ENCODE results near the gene HBE1.

HBE1 gene

DNA sequence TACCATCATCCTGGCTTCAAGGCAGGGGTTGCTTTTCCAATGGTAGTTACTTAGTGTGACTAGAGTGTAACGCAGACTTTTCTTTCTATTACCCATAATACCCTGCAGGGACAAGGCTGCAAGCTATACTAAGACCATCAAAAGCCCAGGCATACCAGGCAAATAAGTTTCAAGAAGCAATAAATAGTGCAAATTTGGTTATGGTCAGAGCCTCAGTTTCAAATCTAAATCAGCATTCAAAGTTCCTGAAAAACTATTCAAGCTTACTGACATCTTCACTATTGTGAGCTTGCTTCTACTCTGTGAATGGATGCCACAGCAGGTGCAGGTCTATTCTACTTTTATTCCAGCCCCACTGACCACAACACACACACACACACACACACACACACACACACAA lies 40.4 kb downstream of the HBE1 start:
- in situ Hi-C loops (cut with HindIII; ENCODE audit: low sequenced_read_pairs): no loop called here
- TF ChIP-seq, protein P1, sequence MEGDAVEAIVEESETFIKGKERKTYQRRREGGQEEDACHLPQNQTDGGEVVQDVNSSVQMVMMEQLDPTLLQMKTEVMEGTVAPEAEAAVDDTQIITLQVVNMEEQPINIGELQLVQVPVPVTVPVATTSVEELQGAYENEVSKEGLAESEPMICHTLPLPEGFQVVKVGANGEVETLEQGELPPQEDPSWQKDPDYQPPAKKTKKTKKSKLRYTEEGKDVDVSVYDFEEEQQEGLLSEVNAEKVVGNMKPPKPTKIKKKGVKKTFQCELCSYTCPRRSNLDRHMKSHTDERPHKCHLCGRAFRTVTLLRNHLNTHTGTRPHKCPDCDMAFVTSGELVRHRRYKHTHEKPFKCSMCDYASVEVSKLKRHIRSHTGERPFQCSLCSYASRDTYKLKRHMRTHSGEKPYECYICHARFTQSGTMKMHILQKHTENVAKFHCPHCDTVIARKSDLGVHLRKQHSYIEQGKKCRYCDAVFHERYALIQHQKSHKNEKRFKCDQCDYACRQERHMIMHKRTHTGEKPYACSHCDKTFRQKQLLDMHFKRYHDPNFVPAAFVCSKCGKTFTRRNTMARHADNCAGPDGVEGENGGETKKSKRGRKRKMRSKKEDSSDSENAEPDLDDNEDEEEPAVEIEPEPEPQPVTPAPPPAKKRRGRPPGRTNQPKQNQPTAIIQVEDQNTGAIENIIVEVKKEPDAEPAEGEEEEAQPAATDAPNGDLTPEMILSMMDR (IDR thresholded peaks at IDR 0.05; ENCODE audit: low read depth, low read length): no peak
- H3K4me3 ChIP-seq (ENCODE audit: low read depth, low read length): no peak overlapping the region
- DNase-seq (ENCODE audit: low read depth, low spot score): no peak

DNA sequence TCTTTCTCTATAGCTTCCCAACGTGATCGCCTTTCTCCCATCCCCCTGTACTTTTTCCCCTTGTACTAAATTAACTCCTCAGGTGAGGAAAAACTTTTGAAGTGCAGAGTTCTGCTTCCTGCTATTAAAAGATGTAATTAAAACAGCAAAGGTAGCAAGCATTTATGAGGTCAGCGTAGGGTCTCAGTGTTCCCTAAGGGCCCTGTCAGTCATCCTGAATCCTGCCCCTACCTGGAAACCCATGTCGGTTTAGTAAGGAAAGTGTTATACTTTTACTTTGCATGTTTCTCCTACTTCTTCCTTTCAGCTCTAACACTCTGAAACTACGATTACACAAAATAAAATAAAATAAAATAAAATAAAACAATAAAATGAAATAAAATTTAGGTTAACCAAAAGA lies 41.6 kb downstream of the HBE1 start:
- TF ChIP-seq, protein P1 (IDR thresholded peaks at IDR 0.05; ENCODE audit: low read depth, low read length): no peak
- DNase-seq (ENCODE audit: low read depth, low spot score): no peak
- no peak overlapping the region for H3K4me3 ChIP-seq (ENCODE audit: low read depth, low read length)
- in situ Hi-C loops (cut with HindIII; ENCODE audit: low sequenced_read_pairs): no loop called here

DNA sequence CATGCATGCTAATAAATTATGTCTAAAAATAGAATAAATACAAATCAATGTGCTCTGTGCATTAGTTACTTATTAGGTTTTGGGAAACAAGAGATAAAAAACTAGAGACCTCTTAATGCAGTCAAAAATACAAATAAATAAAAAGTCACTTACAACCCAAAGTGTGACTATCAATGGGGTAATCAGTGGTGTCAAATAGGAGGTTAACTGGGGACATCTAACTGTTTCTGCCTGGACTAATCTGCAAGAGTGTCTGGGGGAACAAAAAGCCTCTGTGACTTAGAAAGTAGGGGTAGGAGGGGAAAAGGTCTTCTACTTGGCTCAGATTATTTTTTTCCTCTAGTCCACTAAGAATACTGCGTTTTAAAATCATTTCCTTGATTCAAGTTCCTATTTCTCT lies 42.1 kb downstream of the HBE1 start:
- H3K4me3 ChIP-seq (ENCODE audit: low read depth, low read length): no peak overlapping the region
- in situ Hi-C loops (cut with HindIII; ENCODE audit: low sequenced_read_pairs): no loop called here
- TF ChIP-seq, protein P1 (IDR thresholded peaks at IDR 0.05; ENCODE audit: low read depth, low read length): no peak
- no peak for DNase-seq (ENCODE audit: low read depth, low spot score)

DNA sequence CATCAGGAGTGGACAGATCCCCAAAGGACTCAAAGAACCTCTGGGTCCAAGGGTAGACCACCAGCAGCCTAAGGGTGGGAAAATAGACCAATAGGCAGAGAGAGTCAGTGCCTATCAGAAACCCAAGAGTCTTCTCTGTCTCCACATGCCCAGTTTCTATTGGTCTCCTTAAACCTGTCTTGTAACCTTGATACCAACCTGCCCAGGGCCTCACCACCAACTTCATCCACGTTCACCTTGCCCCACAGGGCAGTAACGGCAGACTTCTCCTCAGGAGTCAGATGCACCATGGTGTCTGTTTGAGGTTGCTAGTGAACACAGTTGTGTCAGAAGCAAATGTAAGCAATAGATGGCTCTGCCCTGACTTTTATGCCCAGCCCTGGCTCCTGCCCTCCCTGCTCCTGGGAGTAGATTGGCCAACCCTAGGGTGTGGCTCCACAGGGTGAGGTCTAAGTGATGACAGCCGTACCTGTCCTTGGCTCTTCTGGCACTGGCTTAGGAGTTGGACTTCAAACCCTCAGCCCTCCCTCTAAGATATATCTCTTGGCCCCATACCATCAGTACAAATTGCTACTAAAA lies 42.9 kb downstream of the HBE1 start, which contains the start of gene HBB:
TSS of gene HBB (minus strand) at position 340 of the 579 bp plus-strand sequence. CDS start at position 290, 50 bp downstream.
- no peak for DNase-seq (ENCODE audit: low read depth, low spot score)
- TF ChIP-seq, protein P1 (IDR thresholded peaks at IDR 0.05; ENCODE audit: low read depth, low read length): no peak
- no peak within 1 kb of the TSS for H3K4me3 ChIP-seq (ENCODE audit: low read depth, low read length)
- in situ Hi-C loops (cut with HindIII; ENCODE audit: low sequenced_read_pairs): no loop called here

DNA sequence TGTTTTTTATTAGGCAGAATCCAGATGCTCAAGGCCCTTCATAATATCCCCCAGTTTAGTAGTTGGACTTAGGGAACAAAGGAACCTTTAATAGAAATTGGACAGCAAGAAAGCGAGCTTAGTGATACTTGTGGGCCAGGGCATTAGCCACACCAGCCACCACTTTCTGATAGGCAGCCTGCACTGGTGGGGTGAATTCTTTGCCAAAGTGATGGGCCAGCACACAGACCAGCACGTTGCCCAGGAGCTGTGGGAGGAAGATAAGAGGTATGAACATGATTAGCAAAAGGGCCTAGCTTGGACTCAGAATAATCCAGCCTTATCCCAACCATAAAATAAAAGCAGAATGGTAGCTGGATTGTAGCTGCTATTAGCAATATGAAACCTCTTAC lies 44.3 kb downstream of the HBE1 start:
- no peak overlapping the region for H3K4me3 ChIP-seq (ENCODE audit: low read depth, low read length)
- DNase-seq (ENCODE audit: low read depth, low spot score): no peak
- TF ChIP-seq, protein P1 (IDR thresholded peaks at IDR 0.05; ENCODE audit: low read depth, low read length): no peak
- in situ Hi-C loops (cut with HindIII; ENCODE audit: low sequenced_read_pairs): no loop called here

DNA sequence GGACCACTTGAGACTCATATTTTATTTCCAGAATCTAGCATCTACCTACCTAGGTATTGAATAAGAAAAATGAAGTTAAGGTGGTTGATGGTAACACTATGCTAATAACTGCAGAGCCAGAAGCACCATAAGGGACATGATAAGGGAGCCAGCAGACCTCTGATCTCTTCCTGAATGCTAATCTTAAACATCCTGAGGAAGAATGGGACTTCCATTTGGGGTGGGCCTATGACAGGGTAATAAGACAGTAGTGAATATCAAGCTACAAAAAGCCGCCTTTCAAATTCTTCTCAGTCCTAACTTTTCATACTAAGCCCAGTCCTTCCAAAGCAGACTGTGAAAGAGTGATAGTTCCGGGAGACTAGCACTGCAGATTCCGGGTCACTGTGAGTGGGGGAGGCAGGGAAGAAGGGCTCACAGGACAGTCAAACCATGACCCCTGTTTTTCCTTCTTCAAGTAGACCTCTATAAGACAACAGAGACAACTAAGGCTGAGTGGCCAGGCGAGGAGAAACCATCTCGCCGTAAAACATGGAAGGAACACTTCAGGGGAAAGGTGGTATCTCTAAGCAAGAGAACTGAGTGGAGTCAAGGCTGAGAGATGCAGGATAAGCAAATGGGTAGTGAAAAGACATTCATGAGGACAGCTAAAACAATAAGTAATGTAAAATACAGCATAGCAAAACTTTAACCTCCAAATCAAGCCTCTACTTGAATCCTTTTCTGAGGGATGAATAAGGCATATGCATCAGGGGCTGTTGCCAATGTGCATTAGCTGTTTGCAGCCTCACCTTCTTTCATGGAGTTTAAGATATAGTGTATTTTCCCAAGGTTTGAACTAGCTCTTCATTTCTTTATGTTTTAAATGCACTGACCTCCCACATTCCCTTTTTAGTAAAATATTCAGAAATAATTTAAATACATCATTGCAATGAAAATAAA lies 44.9 kb downstream of the HBE1 start:
- in situ Hi-C loops (cut with HindIII; ENCODE audit: low sequenced_read_pairs): no loop called here
- H3K4me3 ChIP-seq (ENCODE audit: low read depth, low read length): no peak overlapping the region
- no peak for DNase-seq (ENCODE audit: low read depth, low spot score)
- TF ChIP-seq, protein P1 (IDR thresholded peaks at IDR 0.05; ENCODE audit: low read depth, low read length): no peak

All from astrocyte of the spinal cord (primary cell).